Hematopoietic multipotent progenitor cell treated with erythropoietin and hydrocortisone succinate and interleukin-3 and kit ligand, for 6 days (in vitro differentiated cells): ENCODE results near the gene SORD.

Source experiments
- DNase-seq: peaks from one replicate; pipeline ENCODE4 v3.0.0-alpha.2; 2015

SORD gene

DNA sequence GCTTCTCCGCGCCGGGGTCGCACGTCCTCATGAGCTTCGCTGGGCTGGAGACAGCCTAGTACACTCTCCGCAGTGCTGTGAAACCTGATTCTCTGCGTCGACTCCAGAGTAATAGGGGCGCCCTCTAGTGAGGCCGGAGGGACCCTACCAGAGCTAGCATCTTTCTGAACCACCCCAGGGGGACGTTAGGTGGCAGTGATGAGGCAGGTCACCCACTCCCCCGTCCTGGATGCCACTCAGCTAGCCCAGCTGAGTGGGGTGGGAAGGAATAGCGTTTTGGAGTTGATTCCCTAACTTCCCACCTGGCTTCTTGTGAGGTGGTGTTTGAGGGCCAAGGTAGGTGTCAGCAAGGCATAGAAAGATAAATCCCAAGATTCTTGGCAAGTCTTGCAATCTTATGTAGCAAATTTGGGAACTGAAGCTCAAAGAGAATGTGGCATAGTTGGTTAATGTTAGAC lies 95.2 kb downstream of the SORD start:
- DNase-seq = peak; percentile 97

DNA sequence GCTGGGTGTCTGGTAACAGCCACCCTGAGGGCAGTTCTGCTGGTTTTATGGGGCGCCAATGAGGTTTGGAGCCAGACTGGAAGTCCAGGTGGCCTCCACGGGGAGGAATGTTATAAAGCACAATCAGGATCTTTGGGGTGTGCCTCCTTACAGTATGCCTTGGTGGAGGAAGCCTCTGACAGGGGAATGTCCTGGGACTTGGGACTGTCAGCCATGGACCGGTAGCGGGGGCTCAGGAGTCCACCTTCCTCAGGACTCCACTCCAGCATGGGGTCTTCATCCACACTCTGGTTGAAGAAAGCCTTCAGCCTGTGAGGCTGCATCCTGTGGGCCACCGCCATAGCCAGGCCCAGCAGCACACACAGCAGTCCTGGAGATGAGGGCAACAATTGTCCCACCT lies 96.0 kb downstream of the SORD start:
- DNase-seq = no peak

DNA sequence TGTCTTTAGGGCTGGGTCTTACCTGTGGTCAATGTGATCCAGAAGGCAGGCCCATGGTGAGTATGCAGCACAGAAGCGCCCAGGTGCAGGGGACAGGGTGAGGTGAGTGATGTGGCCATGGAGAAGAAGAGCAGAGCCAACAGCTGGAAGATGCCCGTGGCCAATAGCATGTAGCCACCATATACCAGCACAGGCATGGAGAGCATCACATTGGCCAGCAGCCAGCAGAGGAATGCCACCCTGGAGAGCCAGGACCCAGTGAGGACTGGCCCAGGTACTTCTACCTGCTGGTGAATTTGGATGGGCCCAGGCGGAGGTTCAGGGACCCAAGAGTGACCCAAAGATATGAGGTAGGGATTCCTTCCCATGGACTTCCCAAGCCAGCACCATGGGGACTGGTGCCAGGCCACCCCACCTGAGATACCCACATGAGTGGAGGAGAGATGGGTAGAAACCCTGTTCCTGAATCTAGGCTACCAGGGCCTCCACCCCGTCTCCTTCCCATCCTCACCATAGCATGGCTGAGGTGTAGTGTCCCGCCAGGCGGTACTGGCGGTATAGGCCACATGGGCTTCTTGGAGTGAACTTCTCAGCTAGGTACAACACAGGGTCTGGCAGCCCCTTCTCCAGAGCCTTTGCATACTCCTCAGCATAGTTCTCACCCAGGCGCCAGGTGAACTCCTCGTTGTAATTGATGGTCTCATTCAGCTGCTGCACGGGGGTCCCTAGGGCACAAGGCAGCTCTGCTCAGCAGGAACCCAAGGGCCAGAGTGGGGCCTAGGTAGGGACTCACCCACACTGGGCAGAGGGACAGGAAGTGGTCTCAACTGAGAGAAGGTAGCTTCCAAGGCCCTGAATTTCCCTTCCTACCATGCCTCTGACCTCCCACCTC lies 97.3 kb downstream of the SORD start:
- no peak for DNase-seq

DNA sequence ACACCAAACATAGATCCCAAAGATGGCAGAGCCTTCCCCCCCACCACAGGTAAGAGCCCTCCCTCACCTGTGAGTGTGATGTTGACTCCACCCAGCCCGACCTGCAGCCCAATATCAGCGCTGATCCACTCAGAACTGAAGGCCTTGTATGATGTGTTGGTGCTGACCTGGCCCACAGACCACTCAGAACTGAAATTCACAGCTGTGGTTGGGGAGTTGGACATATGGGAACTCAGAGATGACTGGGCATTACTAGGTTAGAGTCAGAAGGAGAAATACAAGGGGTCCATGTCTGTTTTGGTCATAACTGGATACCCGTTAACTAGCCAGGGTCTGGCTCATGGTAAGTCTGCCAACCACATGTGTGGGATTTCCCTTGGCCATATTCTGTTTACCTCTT lies 98.0 kb downstream of the SORD start:
- DNase-seq = no peak

DNA sequence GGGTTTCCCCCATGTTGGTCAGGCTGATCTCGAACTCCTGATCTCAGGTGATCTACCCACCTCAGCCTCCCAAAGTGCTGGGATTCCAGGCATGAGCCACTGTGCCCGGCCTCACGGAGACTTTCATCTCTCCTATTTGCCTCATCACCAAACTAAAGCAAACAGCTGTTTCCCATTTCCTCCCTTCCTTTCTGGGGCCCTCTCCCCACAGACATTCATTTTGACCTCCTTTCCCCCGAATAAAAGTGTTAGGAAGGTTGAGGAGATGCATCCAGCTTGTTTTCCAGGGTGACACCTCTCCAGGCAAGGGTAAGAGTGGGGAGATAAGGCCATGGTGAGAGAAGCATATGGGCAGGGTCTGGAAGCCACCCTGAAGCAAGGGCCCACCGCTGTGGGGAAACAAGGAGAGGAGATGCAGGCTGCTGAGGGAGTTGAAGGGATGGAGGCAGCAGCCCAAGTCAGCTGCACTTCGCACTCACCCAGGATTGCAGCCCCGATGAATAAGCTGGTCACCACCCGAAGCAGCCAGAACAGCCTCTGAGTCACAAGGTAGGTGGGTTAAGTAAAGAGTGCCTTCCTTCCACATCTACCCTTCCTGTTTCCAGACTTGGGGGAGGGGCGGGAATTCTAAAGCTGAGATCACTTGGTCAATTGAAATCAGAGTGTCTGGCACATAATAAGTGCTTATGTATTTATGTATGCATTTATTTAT lies 98.9 kb downstream of the SORD start:
- DNase-seq = no peak

DNA sequence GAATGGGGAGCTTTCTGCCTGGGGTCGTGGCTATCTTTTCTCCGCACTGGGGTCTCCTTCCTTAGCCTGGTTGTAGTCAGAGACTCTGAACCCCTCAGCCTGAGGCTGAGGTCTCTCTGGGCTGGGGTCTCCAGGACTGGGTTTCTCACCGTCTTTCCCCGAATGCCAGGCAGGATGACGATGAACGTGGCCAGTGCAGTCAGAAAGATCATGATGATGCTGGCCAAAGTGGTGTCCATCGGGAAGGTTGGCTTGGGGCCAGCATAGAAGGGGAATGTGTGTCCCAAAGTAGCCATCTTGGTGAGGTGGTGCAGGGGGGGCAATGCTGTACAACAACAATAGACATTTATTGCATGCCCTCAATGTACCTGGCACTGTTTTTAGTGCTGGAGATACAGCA lies 99.7 kb downstream of the SORD start:
- DNase-seq = no peak

DNA sequence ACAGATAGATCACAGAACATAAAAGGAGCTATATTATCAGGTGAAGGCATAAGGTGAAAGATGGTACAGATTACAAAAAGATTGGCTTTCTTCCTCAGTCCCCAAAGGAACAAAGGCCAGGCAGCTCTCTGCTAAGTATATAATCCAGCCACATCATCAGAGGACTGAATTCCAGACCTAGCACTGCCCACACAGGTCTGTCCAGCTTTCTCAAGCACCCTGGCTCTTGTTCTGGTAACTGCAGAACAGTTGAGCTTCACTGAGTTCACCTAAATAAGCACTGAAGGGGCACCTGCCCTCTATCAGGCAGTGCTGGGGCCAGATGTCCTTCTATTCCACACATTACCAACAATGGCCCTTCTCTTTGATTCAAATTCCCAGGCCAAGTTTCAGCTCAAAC lies 100.4 kb downstream of the SORD start:
- no peak for DNase-seq

DNA sequence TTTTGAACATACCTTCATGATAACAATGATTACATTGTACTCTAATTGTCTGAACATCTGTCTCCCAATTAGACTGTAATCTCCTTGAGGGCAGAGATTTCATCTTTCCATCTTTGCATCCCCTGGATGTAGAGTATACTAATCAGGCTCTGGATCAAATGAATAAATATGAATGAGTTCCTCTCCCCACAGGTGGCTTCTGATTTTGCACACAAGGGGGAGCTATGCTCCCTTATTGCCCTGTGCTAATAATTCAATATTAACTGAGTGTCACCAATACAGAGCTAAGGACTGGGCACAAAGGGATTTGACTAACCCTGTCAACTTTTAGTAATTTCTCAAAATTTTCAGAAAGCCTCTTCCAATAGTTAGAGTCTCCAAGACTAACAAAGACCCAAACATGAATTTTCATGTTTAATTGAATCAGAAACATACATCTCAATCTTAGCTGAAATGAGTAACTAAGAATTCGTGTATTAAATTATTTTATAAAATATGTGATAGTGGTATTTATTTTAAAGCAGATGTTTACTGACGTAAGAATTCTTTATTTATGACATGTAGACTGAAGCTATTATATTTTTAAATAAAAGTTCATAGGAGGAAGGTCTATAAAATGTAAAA lies 103.7 kb downstream of the SORD start:
- peak; percentile 67 for DNase-seq
